ENCODE results near the gene RBM42.

GRCh38 chr19:35601971-35602370 lies 26.9 kb upstream of the RBM42 start:
- TF ChIP-seq POLR2A (IDR thresholded peaks at IDR 0.05; ENCODE audit: low read depth, low read length) (no peak), POLR2AphosphoS5 (IDR thresholded peaks at IDR 0.05; ENCODE audit: low read depth, low read length) (no peak), TAF1 (IDR thresholded peaks at IDR 0.05; ENCODE audit: low read depth, low read length) (no peak), SPI1 (IDR thresholded peaks at IDR 0.05; ENCODE audit: low read depth, low read length) (no peak), POU2F2 (IDR thresholded peaks at IDR 0.05; ENCODE audit: low read depth, low read length) (no peak), PAX5 (IDR thresholded peaks at IDR 0.05; ENCODE audit: insufficient read depth, low read length, severe bottlenecking) (no peak)
